ENCODE data around the gene SPRED1.

GRCh38 chr15:38211811-38212210 lies 40.8 kb upstream of the SPRED1 start:
- TF ChIP-seq CTCF (IDR thresholded peaks at IDR 0.05) = no peak
- no peak for TF ChIP-seq EZH2 (IDR thresholded peaks at IDR 0.05; ENCODE audit: borderline replicate concordance, insufficient read depth, low read depth, low read length, poor library complexity, severe bottlenecking)
